ENCODE measurements around the gene HCN1.

GRCh38 chr5:45694971-45695803 is 993 bp downstream of the HCN1 start:
- no peak for TF ChIP-seq POLR2A (IDR thresholded peaks at IDR 0.05)
- TF ChIP-seq, protein P1, sequence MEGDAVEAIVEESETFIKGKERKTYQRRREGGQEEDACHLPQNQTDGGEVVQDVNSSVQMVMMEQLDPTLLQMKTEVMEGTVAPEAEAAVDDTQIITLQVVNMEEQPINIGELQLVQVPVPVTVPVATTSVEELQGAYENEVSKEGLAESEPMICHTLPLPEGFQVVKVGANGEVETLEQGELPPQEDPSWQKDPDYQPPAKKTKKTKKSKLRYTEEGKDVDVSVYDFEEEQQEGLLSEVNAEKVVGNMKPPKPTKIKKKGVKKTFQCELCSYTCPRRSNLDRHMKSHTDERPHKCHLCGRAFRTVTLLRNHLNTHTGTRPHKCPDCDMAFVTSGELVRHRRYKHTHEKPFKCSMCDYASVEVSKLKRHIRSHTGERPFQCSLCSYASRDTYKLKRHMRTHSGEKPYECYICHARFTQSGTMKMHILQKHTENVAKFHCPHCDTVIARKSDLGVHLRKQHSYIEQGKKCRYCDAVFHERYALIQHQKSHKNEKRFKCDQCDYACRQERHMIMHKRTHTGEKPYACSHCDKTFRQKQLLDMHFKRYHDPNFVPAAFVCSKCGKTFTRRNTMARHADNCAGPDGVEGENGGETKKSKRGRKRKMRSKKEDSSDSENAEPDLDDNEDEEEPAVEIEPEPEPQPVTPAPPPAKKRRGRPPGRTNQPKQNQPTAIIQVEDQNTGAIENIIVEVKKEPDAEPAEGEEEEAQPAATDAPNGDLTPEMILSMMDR (IDR thresholded peaks at IDR 0.05), result no peak
